ENCODE measurements around the gene CEACAM8.

GRCh38 chr19:42558450-42559150, 36.1 kb downstream of the CEACAM8 start:
- no peak for TF ChIP-seq CTCF (IDR thresholded peaks at IDR 0.05; ENCODE audit: insufficient read depth, low read length, poor library complexity, severe bottlenecking)
- TF ChIP-seq EZH2phosphoT487 (conservative IDR thresholded peaks at IDR 0.05; ENCODE audit: low read length): no peak

Data from SU-DHL-6 (cell line).